H1 (cell line): ENCODE measurements around the gene RGS5.

Experiments used
- EGR1 ChIP-seq: IDR thresholded peaks from 2 replicates; pipeline ENCODE4 v1.6.1; 2011; ENCODE audit warnings: low read depth, low read length, borderline replicate concordance
- POLR2A ChIP-seq, 2 experiments: IDR thresholded peaks; 1 replicate in 1 of 2; 2 replicates in 1 of 2; pipeline ENCODE4 v1.6.1; 2011; ENCODE audit warnings: low read depth in 2 of 2, low read length in 2 of 2, mild to moderate bottlenecking in 2 of 2; ENCODE audit errors: control extremely low read depth in 1 of 2

DNA sequence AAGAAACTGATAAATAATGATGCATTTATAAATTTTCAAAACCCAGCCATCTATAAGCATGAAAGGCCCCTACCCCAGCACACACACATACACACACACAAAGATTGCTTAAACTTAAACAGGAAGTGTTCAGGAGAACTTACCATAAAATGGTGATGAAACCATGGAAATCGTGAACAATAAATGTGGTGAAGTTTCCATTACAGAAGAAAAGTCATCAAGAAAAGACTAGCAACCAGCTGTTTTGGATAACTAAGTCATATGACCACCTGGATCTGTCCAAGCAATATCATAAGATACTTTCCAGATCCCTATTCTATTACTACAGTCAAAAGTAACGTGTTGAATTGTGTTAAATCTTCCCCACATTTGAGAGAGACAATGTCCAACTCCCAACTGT, 24.1 kb downstream of the RGS5 start:
- TF ChIP-seq POLR2A (IDR thresholded peaks at IDR 0.05; ENCODE audit: control extremely low read depth in 1 of 2, low read depth in 2 of 2, low read length in 2 of 2) = no peak
- no peak for TF ChIP-seq EGR1
